Upper lobe of left lung (tissue), 4 donors: ENCODE measurements around the gene OSGIN1.

Experiments
- EP300 ChIP-seq, 4 donors: sonication (generic); formaldehyde crosslinking; IDR thresholded peaks; one replicate each; pipeline ENCODE4 v1.5.1; 2017; ENCODE audit warnings: antibody characterized with exemption in 4 of 4, control low read depth in 2 of 4
- POLR2A ChIP-seq, 4 donors: fragments of 450-650 bp; IDR thresholded peaks; one replicate each; pipeline ENCODE4 v1.5.1; 2016 to 2017; ENCODE audit warnings: antibody characterized with exemption in 4 of 4, mild to moderate bottlenecking in 2 of 4
- POLR2AphosphoS5 ChIP-seq, 2 donors: sonication (generic); formaldehyde crosslinking; IDR thresholded peaks; one replicate each; pipeline ENCODE4 v1.5.1; 2017; ENCODE audit warnings: antibody characterized with exemption in 2 of 2
- TF ChIP-seq, protein P1 (sequence below), 6 experiments: fragments of 450-650 bp in 4 of 6; fragments of 200-600 bp in 2 of 6; sonication (generic) in 2 of 6; IDR thresholded peaks; one replicate each; pipeline ENCODE4 v1.5.1; 2016 to 2019; ENCODE audit warnings: antibody characterized with exemption in 6 of 6

DNA sequence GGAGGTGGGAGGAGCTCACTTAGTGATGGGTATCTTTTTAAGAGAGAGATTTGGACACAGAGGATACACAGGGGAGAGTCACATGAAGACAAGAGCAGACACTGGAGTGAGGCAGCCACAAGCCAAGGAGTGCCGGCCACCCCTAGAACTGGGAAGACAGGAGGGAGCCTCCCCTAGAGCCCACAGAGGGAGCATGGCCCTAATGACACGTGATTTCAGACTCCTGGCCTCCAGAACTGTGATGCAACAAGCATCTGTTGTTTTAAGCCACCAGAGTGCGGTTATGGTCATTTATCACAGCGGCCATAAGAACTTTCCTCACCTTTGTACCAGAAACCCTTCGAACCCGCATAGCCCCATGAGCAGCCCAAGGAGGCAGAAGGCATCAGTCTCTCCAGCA is 56.2 kb downstream of the OSGIN1 start:
- TF ChIP-seq, protein P1, sequence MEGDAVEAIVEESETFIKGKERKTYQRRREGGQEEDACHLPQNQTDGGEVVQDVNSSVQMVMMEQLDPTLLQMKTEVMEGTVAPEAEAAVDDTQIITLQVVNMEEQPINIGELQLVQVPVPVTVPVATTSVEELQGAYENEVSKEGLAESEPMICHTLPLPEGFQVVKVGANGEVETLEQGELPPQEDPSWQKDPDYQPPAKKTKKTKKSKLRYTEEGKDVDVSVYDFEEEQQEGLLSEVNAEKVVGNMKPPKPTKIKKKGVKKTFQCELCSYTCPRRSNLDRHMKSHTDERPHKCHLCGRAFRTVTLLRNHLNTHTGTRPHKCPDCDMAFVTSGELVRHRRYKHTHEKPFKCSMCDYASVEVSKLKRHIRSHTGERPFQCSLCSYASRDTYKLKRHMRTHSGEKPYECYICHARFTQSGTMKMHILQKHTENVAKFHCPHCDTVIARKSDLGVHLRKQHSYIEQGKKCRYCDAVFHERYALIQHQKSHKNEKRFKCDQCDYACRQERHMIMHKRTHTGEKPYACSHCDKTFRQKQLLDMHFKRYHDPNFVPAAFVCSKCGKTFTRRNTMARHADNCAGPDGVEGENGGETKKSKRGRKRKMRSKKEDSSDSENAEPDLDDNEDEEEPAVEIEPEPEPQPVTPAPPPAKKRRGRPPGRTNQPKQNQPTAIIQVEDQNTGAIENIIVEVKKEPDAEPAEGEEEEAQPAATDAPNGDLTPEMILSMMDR (IDR thresholded peaks at IDR 0.05) = no peak
- TF ChIP-seq POLR2A (IDR thresholded peaks at IDR 0.05) (no peak), EP300 (IDR thresholded peaks at IDR 0.05) (no peak), POLR2AphosphoS5 (IDR thresholded peaks at IDR 0.05) (no peak)
